ENCODE data around the gene PLXDC2.

The PLXDC2 gene

DNA sequence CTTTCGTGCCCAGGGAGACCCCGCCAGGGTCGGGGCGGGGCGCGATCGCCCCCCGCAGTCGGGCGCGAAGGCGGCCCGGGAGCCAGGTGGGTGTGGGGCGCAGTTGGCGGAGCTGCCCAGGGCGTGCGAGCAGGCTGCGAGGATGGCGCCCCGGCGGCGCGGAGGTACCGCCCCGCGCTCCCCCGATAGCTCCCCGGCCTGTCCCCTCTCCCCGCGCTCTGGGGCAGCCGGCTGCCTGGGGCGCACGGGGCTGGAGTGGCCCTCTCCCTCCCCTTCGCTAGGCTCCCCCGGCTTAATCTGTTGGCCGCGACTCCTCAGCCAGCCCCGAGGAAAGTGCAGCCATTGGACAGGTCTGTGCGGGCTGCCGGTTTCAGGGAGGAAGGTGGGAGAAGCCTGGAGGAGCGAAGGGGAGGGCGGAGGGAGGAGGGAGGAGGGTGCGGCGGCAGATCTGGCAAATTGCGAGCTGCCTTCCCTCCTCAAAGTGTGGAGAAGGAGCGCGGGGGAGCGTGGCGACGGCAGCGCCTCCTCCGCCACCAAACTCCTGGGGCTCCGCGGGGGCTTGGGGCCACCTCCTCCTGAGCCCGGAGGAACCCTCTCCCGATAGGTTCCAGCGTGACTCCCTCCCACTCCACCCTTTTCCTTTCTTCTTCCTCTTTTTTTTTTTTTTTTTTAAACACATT is 361 bp upstream of the PLXDC2 start:
- no peak for DNase-seq (ENCODE audit: low spot score)

DNA sequence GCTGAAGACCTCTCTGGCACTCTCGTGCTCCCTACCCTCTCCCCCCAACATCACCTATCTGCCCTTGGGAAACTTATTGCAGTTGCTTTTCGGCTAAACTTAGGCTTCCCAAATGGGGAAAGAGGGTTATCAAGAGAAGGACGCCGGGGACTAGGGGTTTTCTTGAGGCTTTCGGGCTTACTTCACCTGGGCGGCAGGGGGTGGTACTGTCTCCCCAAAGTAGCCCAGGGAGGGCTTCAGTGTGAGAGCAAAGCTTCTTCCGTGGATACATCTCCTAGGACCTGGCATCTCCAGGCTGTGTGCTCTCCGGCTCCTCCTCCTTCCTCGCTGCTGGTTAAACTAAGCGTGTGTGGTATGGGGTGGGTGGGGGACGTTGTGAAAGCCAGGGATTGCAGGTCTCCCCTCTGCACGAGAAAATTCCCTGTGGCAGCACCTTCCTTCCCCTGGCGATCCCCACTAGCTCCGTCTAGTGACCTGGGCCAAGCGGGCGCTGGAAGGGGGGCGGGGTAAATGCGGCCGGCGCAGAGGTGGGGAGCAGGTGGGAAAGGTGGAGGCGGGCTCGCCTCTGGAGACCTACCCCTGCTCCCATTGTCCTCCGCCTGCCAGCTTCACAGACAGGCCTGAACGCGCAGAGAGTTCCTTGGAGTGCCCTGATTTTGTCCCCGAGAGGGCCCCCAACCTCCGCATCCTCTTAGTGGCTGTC is 1.1 kb downstream of the PLXDC2 start:
- DNase-seq (ENCODE audit: low spot score), result no peak

DNA sequence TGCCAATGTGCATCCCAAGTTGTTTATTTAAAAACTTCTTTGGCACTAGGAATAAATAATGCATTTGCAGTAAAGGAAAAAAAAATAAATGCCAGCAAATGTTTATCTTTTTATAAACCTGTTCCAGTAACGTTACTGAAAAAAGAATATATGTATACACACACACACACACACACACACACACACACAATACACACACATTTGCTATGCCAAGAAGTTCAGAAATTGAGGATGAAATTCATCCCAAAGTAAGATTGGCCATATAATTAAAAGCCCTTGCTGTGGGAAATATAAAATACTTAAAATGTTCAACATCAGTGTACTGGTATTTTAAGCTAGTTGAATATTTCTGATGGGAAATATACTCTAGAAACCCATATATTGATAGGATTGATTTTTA is 2.6 kb downstream of the PLXDC2 start:
- DNase-seq (ENCODE audit: low spot score), result no peak

DNA sequence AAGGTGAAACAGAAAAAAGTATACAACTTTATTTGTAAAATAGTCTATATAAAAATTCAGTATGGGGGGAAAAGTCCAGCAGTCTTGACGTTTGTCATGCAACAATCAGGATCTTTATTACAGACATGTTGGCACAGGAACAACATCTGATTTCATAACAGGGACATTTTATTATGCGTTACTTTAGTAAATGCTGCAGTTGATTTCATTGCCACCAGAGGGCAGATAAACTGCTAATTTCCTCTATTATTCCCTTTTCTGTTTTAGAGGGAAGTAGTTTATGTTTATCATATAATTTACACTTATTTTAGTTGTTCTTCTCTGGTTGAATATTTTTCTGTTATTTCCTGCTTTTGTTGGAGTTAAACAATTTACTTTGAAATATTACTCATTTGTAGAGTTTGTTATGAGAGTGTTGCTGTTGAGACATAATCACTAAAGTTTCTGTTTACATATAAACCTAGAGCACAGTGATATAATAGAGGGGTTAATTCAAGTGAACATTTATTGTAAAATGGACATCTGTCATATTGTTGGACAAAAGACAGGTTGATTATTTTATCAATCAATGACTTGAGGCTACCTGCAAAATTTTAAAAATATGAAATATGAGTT is 3.3 kb downstream of the PLXDC2 start:
- peak; percentile 43 for DNase-seq (ENCODE audit: low spot score)

DNA sequence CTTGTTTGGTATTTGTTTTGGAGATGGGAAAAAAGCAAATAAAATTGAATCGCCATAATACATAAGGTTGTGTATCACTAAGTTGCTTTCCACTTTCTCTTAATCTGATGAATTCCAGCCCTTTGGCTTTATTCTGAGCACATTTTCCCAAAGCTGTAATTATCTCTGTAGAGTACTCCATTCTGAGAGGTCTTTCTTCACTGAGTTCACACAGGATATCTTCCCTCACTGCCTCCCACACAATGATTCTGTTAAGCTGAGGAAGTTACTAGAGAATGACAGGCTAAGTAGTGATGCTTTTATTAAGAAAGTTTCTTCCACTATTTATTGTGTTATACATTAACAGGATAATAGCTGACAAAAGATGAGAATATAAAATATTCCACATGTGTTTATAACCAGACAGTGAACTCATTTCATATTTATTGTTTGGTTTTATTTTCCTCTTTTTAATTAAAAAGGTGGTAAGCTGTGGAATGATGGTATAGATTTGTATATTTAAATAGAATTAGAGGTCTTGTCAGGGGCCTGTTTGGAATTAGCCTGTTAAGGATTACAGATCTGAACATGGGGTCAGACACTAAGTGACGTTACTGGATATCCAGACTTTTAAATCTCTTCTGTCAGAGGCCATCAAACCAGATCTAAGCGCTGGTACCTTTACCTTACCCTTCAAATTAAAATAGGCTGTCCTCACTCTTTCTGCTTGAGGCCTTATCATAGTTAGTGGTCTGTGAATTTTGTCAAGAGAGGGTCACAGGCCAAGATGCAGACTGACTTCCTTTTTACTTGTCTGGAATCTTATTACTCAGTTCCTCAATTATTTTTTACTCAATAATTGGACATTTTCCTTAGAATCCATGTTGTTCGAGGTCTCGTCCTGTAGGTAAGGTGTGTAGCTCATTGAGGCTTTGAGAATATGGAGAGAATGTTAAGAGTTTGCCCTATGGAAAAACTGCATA is 8.4 kb downstream of the PLXDC2 start:
- DNase-seq (ENCODE audit: low spot score), result no peak

DNA sequence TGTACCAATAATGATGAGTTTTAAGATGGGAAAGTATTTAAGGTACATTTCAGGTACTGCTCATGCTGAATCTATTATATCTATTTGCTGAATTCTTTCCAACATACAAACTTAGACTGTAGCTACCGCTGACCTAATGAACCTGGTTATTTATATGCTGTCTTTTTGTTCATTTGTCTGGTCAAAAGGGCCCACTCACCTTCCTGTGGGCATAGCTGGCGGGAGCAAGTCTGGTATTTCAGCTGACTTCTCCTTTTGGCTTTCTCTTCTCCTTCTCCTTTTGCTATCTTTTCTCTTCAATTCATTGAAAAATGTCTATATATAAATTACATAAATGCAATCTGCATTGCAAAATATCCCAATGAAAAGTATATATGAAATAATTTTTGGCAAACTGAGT is 9.5 kb downstream of the PLXDC2 start:
- DNase-seq (ENCODE audit: low spot score), result no peak

DNA sequence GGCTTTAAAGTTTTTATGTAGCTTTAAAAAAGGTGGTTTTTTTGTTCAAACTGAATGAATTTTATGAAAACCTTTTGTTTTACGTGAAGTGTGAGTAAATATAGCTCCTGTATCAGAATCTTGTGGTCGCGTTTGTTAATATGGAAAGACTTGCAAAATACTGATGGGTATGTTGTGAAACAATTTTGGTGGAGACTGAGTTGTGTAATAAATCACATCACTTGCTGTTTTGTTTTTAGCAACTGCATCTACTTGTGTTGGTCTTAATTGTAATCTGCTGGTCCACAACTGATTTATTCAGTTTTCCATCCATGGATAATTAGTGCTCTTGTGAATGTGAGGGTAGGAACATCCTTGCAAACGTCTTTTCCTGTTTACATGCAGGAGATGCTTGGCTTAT is 10.5 kb downstream of the PLXDC2 start:
- no peak for DNase-seq (ENCODE audit: low spot score)

DNA sequence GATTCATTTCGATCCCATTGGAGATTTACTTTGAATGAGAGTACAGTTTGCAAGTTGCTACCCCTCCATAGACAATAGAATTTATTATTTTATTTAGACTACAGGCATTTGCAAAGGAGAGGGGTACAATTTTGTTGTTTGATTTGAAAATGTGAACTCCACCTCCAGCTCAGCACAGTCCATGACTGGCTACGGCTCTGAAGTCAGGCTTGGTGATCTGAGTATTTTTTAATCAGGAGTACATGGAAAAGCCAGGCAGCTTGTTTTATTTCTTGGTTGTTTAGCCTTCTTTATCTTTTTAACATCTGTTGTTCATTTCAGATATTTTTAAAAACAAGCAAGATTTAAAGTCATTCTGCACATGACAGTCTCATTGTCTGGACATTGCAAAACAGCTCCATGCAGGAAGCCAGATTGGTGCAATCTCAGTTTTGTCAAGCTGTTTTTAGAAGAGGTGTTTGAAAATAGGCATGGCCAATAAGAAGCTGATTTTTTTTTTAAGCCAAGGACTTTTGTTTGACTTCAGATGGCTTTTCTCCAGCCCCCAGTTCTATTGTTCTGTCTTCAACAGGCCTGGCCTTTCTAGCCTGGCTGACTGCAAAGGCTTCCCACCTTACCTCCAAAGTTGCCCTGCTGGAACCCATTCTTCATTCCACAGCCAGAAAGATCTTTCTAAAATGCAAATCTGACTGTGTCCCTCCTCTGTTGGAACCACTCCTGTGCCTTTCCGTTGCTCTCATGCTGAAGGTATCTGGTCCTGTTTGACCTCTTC is 12.2 kb downstream of the PLXDC2 start:
- no peak for DNase-seq (ENCODE audit: low spot score)

DNA sequence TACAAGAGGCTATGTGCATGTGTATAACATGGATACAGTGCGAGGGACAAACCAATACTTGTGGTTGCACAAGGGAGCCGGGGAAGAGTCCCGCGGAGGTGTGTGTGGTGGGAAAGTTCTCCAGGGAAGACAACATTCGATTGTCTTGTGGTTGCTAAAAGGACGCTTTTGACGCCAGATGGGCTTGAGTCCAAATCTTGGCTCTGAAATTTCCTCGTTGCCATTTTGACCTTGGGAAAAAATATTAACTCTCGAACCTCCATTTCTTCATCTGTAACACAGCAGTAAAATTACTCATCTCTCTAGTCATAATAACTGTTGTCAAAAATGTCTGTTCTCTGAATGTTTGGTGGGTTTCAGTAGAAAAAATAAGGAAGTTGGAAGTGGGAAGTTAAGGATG is 16.5 kb downstream of the PLXDC2 start:
- DNase-seq (ENCODE audit: low spot score), result no peak

DNA sequence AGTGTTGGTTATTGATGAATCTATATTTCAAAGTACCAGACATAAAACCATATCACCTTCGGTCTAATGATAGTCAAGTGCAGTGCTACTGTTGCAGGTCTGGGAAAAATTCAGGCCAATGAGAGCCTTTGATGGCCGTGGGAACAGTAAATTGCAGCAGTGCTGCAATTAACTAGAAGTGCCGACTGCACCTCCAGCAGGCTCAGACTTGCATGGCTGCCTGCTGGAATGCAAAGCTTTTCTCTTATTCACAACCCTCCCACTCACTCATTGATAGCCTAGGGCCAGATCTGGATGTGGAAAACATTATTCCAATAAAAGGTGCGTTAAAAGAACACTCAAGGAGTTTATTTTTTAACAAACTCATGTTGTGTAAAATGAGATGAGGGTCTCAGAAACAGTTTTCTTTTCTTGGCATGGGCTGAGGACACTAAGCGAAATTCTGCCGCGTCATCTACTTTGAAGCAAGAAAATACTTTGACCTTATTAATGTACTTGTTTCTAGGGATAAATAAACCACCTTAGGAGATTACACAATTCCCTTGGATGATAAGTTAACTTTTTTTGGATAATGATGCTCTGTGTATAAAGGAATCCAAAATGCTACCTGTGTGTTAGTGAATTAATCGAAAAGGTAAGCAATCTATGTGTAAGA is 17.1 kb downstream of the PLXDC2 start:
- no peak for DNase-seq (ENCODE audit: low spot score)

DNA sequence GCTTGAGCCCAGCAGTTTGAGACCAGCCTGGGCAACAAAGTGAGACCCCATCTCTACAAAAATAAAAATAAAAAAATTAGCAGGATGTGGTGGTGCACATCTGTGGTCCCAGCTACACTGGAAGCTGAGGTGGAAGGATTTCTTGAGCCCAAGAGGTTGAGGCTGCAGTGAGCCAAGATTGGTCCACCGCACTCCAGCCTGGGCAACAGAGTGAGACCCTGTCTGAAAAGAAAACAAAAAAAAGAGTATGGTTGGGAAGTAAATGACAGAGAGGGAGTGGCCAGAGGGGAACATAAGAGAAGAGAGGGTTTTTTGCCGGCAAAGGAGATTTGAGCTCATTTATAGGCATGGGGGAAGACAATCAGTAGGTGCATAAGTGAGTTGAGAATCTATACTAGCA is 19.7 kb downstream of the PLXDC2 start:
- DNase-seq (ENCODE audit: low spot score), result no peak

DNA sequence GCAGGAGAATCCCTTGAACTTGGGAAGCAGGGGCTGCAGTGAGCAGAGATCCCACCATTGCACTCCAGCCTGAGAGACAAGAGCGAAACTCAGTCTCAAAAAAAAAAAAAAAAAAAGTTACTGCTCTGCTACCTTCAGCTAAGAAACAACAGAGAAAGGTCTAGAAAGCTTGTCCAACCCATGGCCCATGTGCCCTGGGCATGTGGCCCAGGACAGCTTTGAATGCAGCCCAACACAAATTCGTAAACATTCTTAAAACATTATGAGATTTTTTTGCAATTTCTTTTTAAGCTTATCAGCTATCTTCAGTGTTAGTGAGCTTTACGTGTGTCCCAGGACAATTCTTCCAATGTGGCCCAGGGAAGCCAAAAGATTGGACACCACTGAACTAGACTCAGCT is 22.9 kb downstream of the PLXDC2 start:
- no peak for DNase-seq (ENCODE audit: low spot score)

DNA sequence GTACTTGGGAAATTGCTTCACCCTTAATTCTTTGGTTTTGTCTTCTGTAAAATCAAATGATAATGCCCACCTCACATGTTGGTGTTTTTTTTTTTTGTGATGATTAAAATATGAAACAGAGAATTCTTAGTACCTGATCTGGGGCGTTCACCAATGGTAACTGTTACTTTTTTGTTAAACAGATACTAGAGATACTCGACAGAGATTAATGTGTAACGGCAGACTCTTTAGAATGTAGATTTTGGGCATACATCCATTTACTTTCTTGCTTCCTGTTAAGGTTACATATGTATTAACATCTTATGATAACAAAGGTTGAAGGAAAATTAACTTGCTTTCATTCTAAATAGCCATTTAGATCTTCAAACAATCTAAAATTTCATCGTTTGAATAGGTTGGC is 23.3 kb downstream of the PLXDC2 start:
- no peak for DNase-seq (ENCODE audit: low spot score)

DNA sequence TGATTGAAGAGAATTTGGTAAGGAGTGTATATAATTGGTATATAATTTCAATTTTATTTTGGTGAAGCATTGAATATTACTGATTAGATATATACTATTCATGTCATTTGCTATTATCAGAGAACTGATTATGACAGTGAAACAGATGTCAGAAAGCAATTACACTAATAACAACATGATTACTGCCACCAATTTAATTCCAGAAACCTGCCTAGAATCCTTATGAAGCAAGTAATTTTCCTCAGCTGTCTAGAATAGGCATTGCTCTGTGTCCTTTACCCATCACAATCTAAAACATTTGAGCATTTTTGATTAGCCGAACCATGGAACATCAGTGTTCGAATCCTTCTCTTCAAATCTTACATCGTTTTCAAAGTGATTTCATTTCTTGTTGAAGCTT is 24.5 kb downstream of the PLXDC2 start:
- DNase-seq (ENCODE audit: low spot score), result no peak

DNA sequence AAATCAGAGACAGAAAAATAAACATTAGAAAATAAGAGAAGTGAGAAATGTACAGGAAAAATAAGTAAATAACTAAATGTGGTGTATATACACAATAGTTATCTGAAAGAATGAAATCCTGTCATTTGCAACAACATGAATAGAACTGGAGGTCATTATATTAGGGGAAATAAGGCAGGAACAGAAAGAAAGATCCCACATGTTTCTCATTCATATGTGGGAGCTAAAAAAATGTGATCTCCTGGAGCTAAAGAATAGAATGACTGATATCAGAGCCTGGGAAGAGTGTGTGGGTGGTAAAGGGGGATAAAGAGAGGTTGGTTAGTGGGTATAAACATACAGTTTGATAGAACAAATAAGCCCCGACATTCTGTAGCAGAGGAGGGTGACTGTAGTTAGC is 27.3 kb downstream of the PLXDC2 start:
- DNase-seq (ENCODE audit: low spot score), result no peak

DNA sequence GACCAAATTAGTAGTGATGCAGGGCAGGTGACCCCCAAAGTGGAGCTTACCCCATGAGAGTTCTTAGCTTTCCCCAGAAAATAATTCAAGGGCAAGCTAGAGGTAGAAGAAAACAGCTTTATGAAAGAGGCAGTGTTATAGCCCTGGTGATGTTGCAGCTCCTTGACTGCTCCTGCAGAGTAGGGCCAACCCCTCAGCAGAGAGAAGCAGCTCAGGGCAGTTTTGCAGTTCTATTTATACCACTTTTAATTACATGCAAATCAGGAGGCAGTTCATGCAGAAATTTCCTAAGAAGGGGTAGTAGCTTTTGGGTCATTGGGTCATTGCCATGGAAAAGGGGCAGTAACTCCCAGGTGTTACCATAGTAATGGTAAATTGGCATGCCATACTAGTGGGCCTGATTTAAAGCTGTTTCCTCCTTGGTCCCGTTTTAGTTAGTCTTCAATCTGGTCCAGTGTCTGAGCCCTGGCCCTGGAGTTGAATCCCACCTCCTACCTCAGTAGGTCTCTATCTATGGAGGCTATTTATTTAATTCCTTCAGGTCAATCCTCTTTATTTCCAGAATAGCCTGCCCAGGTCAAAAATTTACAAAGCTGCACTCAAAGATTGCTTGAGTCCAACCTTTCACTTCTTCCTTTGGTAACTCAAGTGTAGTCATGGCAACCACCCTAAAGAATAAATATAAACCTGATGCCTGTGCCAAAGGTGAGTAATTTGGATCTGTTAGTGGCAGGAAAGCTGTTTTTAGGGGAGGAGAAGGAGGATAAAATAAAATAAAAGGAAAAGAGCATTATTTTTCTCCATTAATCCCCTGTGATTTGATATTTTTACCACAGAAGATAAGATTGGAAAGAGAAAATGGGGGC is 29.5 kb downstream of the PLXDC2 start:
- DNase-seq (ENCODE audit: low spot score), result no peak

DNA sequence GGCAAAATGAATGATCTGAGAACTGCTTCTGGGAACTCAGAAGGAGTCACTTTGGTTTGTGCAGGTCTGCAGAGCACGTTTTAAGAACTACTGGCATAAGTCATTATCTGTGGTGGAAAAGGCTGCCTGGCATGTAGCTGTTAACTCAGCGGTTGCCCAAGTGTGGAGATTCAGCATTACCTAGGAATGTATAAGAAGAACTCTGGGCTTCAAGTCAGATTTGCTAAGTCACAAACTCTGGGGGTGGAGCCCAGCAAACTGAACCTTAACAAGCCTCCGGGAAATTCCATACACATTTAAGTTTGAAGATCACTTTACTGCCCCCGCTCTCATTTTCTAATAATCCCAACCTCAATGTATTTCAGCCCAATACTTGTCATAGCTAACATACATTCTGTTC is 31.1 kb downstream of the PLXDC2 start:
- no peak for DNase-seq (ENCODE audit: low spot score)

DNA sequence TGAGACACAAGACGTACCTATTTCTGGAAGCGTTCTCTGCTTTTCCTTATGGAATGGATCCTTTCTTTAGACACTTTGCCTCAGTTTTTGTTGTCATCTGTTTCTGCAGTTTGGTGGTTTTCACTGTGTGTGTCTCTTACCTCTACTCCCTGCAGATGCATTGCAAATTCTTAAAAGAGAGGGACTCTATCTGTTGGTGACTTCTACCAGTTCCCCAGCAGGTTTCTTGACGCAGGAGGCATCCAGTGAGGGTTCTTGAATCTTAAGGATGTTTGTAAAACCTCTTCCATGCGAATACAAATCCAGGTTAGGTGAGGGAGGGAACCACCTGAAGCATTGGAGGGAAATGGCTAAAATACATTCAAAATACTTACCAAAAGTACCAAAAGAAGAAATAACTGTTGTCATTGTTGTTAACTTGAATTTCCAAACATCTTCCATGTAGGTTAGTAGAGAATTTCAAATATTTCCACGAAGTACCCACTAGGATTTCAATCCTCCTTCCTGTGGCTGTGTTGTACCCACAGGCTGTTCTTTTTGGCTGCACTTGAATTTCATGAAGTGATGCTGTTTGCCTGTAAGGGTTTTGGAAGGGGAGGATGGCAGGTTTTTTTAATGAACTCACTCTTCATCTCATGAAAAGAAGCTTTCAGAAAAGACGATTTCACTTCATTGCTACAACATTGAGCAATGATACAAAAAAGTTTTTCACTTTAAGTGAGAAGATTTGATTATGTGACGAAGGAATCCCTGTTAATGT is 32.2 kb downstream of the PLXDC2 start:
- no peak for DNase-seq (ENCODE audit: low spot score)

DNA sequence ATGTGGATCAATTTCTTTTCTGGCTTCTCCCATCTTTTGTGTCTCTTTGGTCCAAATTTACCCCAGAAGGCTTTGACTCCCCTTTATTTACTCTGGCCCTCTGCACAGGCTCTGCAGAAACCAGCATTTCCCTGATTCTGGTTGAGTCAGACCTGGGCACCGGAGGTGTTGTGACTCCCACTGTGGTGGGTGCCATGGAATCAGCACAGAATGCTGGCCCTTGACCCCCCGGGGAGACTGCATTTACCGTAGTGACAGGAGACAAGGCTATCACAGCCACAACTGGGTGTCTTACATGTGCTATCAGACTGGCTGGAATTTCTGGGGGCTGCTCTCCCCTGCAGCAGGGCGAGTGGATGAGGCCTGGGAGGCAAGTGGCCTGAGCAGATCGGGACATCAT is 37.6 kb downstream of the PLXDC2 start:
- no peak for DNase-seq (ENCODE audit: low spot score)
